Uterus (tissue), 2 donors: Measurements from ENCODE around the gene COL23A1.

Experiments
- POLR2A ChIP-seq, 2 donors: fragments of 450-650 bp; IDR thresholded peaks; one replicate each; pipeline ENCODE4 v1.6.1; 2016; ENCODE audit warnings: antibody characterized with exemption in 2 of 2, mild to moderate bottlenecking in 1 of 2, moderate library complexity in 1 of 2
- TF ChIP-seq, protein P1 (sequence below), 4 experiments: fragments of 200-600 bp in 2 of 4; fragments of 450-650 bp in 2 of 4; sonication (generic) in 2 of 4; IDR thresholded peaks; one replicate each; pipeline ENCODE4 v1.5.1; 2016 to 2019; ENCODE audit warnings: antibody characterized with exemption in 4 of 4, mild to moderate bottlenecking in 2 of 4, moderate library complexity in 1 of 4

DNA sequence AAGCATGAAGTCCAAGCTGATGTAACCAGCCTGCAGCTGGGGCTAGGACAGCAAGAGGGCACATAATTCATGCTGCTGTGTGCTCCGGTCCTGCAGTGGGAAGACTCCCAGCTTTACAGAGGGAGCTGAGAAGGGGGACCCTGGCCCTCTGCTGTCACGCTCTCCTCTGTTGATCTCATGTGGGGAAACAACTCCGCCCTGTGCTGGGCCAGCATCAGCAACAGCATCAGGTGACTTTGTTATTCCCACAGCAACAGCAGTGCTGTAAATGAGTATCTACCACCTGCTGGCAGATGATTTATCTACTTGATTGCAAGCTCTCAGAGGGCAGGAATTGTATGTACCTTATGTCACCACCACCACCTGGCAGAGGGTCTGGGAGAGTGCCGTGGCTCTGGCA, 176.2 kb downstream of the COL23A1 start:
- TF ChIP-seq, protein P1, sequence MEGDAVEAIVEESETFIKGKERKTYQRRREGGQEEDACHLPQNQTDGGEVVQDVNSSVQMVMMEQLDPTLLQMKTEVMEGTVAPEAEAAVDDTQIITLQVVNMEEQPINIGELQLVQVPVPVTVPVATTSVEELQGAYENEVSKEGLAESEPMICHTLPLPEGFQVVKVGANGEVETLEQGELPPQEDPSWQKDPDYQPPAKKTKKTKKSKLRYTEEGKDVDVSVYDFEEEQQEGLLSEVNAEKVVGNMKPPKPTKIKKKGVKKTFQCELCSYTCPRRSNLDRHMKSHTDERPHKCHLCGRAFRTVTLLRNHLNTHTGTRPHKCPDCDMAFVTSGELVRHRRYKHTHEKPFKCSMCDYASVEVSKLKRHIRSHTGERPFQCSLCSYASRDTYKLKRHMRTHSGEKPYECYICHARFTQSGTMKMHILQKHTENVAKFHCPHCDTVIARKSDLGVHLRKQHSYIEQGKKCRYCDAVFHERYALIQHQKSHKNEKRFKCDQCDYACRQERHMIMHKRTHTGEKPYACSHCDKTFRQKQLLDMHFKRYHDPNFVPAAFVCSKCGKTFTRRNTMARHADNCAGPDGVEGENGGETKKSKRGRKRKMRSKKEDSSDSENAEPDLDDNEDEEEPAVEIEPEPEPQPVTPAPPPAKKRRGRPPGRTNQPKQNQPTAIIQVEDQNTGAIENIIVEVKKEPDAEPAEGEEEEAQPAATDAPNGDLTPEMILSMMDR (IDR thresholded peaks at IDR 0.05) = no peak
- TF ChIP-seq POLR2A (IDR thresholded peaks at IDR 0.05) = no peak
